ENCODE data around the gene FOCAD.

Gene FOCAD

DNA sequence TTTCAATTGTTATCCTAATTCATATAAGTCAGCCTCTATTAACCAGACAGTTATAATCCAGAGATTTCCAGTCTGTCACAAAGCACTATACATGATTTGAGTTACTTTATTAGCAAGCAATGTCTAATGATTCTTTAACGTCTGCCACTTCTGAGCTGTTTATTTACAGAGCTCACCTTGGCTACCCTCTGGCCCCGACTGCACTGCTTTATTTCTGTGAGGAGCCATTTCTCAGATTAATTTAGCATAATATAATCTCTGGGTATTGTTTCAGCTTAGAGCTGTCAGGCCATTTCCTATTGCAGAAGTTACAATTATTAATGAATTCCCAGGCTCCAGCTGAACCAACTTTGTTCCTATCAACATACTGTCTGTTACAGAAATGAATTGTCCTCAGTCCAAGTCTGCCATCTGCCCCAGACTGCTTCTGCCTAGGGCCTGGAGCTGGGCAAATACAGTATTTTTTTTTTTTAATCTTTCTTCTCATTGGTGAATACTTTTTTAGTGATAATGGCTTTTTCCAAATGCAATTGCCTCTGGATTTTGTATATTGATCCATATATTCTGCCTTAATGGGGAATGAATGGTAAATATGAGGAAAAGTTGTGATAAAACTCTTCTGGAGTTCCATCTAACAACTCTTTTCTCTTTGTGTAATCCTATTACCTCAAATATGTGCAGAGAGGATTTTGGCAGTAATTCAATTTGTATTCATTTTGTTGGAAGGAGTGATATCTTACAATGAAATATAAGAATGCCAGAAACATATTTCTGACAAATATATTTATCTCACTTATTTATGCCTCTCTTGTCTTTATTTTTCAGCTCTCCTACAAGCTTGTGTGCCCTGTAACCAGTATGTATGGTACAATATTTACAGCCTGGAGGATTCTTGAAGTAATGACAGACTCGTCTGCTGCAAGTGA is 104.7 kb downstream of the FOCAD start:
- DNase-seq (ENCODE audit: low read depth in 2 of 2, low spot score in 1 of 2) = no peak

DNA sequence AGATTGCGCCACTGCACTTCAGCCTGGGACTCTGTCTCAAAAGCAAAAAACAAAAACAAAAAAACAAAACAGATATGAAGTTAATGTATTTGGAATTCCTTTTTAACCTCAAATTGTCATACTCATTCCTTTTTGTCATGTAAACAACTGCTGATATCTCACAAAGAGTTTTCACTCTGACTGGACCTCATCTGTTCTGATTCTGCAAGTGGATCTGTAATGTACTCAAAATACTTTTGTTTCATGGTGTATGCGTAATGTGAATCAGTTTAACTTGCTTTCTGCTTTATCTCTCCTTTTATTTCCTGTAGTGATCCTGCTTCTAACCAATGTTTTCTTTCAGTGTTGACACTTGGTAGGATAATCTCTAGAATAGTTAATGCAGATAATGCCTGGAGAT is 106.7 kb downstream of the FOCAD start:
- DNase-seq (ENCODE audit: low read depth in 2 of 2, low spot score in 1 of 2) = no peak

DNA sequence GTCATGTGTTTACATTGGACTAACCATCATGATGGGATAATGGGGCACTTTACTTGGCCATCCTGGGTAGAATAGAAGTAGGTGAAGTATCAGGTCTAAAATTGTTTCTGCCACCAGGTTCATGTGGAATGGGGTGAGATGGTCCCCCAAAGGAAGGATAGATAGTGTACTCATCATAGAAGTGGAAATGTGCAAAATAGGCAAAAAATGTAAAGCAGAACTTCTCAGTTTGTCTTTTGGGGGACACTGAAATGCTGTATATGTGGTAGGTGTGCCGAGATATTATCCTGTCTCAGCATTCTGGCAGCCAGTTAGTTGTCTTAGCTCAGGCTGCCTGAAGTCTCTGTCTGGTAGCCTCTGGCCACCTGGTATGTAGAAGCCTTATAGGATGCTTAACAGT is 107.6 kb downstream of the FOCAD start:
- no peak for DNase-seq (ENCODE audit: low read depth in 2 of 2, low spot score in 1 of 2)

DNA sequence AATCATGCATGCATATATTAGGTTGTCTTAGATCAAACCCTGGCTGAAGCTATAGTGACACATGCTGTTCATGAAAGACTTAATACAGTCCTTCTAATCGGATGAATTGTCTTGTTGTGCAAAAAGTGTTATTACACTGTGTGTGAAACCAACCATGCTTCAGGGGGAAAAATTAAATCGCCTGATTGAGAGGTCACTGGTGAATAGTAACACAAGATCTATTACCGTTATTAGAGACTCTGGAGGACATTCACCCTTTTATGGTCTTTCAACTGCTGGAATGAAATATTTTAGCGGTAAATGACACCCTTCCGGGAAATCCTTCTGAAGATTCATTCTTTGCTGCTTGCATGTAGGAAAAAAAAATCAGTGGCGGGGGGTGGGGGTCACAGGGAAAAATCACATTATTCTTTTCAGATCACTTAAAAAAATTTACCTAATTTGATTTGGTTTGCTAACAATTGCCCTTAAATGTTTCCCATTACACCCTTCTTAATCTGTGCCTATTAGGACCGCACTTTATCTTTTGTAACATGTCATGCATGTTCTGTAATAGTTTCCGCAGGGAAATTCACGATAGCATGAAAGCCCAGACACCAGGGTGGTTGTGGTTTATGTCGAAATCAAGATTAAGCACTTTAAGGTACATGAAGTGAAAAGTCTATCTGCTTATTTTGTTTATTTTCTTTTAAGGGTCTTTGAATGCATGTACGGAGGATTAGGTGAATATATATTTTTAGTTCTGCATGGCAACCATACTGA is 120.6 kb downstream of the FOCAD start:
- no peak for DNase-seq (ENCODE audit: low read depth in 2 of 2, low spot score in 1 of 2)

DNA sequence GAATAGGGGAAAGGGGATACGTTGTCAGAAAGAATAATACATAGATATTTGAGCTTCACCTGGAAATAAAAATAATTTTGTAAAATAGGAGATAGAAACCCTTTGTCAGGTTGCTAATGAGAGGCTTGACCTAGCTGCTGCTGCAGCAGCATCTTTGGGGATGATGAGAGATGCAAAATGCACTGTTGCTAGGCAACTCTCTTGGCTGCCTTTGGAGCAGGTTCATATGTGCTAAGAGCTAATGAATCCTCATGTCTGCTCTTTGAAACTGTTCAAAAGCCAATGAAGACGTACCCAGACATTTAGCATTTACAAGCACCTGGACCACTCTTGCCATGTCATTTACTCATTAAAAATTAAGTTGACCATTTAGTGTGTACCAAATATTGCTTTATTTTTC is 121.7 kb downstream of the FOCAD start:
- no peak for DNase-seq (ENCODE audit: low read depth in 2 of 2, low spot score in 1 of 2)

DNA sequence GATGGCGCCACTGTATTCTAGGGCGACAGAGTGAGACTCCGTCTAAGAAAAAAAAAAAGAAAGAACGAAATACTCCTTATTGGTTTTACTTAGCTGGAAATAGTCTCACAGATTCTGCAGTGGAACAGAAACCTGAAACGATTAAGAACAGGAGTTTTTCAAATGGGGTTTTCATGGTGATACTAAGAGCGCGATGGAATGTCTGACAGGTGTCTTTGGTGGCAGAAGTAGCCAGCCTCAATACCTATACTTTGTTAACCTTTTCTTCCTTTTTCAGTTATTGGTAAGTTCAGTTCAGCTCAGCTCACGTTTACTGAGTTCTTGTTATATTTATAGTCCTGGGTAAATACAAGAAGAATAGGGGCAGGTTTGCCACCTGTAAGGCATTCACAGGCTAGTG is 123.9 kb downstream of the FOCAD start:
- no peak for DNase-seq (ENCODE audit: low read depth in 2 of 2, low spot score in 1 of 2)

DNA sequence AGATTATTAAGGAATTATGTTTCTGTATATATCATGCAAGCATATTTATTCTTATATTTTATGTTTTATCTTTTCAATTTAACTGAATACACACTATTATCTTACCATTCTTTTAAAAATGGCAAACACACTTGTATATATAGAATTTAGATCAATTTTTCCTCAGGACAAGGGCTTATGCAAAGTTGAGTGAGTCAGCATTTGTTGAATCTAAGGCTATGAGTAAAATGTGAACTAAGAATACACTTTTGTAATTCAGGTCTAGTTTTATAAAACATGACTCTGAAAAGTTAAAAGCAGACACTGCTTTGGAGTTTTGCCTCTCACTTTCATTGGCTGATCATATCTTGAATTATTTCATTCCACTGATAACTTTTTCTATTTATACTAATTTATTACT is 127.8 kb downstream of the FOCAD start:
- no peak for DNase-seq (ENCODE audit: low read depth in 2 of 2, low spot score in 1 of 2)

DNA sequence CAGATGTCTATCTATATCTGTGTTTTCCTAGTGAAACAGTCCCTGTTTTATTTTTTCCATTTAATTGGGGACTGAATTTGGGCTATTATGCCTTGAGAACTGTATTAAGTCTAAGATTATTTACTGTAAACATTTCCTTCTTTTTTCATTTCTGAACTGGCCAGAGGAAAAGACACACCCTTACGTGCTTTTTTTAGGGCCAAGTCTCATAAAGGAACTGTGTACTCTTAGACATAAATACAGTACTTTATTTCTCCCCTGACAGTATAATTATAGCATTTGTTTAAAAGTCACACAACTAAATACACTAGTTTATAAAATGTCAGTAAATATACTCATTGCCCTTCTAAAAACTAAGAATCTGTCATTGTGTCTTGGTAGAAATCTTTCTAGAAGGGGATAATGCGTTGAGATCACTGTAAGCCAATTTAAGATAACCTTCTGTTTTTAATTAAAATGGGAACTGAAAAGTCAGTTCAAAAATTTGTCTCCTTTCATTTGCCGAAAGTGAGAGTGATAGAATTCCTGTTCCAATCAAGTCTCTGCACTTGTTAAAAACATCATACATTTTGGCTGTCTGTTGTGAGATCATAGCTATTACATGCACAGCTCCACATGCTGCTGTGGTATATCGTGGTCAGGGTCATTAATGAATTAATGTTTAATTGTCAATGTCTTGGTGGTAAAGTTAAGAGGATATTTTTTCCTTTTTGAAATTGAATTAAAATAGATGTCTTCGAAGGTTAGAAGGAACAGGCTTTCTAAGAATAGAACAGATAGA is 132.1 kb downstream of the FOCAD start:
- no peak for DNase-seq (ENCODE audit: low read depth in 2 of 2, low spot score in 1 of 2)

DNA sequence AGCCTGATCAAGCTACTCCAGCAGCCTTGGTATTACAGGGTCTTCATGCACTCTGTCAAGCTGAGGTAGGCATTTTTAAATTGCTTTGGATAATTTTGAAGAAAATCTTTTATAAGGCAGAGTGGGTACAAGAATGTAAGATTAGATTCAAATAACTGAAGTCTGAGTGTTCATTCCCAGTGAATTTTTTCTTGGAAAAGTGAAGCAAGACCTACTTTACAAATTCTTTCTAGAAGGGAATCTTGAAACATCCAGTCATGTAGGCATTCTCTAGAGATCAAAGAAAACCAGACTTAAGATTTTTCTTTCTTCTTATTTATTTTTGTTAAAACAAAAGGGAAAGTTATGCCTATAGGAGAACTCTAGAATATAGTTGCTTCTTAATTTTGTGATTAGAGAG is 139.0 kb downstream of the FOCAD start:
- DNase-seq (ENCODE audit: low read depth in 2 of 2, low spot score in 1 of 2) = no peak

DNA sequence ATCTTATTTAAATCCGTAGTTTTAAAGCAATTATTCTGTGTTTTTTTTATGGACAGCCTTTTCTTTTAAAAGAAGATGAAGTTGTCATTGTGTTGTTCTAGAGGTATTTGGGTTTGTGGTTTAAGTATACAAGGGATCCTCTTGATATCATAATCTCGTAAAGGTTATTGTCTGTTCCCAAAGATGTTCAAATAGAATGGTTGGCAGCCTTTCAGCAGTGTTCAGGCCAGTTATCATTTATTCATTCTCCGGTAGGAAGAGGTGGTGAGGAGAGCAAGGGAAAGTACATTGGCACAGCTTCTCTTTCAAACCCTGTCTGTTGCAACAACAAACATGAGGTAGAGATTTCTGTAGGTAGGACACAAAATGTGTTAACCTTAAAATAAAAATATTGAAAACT is 147.0 kb downstream of the FOCAD start:
- no peak for DNase-seq (ENCODE audit: low read depth in 2 of 2, low spot score in 1 of 2)

DNA sequence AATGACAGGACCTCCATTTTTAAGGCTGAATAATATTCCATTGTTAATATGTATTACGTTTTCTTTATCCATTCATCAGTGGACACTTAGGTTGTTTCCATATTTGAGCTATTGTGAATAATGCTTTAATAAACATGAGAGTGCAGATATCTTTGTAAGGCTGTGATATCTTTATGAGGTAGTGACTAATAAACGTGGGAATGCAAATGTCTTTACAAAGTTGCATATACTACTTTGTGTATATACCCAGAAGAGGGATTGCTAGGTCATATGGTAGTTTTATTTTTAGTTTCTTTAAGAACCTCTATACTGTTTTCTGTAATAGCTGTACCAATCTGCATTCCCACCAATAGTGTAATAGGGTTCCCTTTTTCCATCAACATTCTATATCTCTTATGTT is 148.7 kb downstream of the FOCAD start:
- no peak for DNase-seq (ENCODE audit: low read depth in 2 of 2, low spot score in 1 of 2)

DNA sequence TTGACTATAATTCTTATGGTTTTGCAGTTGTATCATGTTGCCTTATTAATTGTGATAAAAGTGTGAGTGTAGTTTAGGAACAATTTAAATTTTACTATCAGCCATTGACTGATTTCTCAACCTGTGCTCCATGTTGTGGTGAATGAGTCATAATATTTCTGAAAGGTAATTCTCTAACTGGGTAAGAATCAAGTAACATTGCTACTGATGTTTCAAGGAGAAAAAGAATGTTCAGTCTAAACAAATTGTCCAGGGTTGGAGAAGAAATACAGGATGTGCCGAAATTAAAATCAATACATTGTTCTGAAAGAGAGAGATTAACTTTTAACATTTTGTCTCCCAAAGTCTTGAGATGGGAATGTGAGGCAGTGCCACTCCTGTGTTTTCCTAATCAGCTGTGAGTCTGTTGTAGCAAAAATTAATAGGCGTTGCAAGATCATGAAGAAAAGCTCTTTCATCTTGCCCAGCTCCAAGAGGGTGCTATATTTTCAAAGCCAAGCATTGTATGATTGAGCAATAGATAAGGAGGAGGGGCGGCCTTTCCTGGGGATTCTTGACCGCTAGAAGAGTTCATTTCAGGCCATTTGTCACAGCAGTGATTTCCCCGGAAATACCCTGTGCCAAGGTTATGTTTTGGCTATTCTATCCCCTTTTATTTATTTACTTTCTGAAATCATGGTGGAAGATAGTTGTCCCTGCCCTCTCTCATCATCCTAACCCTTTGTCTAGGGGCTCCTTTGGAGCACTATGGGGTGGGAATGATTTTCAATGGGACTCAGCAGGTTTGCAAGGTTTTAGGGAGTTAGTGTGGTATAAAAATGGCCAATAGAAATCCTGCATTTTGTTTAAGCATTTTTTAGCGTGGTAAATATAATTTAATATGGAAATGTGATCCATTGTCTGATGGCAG is 151.6 kb downstream of the FOCAD start:
- DNase-seq (ENCODE audit: low read depth in 2 of 2, low spot score in 1 of 2) = no peak

DNA sequence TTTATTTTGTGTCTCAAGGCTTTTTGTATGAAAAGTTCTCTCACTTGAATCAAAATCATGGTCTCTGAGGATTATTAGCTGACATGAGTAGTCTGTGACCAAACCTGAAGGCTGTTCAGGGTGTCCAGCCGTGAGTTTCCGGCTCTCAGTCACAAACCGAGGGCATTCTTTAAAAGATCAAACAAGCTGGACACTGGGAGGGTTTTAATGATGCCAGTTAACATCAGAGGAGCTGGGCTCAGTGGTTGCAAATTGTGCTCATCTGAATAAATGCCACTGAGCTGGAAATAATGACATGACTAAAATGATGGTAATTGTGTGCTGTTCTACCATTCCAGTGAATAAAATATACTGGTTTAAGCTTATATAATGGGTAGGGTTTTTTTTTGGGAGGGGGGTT is 153.1 kb downstream of the FOCAD start:
- DNase-seq (ENCODE audit: low read depth in 2 of 2, low spot score in 1 of 2) = no peak

DNA sequence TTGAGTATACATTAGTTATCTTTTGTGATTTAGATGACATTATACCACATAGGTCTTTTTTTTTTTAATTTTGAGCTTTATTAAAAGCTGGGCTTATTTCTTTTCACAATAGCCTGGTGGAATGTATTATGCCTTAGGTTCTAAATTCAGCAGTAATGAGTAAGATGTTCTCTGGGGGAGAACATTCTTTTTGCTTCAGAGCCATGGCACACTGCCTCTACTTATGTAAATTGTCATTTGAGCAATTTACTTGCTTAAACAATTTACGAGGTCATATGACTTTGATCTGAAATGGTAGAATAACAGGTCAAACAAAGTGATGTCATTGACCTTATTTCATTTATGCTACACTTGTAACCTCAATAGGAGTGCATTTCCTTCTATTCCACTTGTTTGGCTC is 154.2 kb downstream of the FOCAD start:
- DNase-seq (ENCODE audit: low read depth in 2 of 2, low spot score in 1 of 2) = no peak

DNA sequence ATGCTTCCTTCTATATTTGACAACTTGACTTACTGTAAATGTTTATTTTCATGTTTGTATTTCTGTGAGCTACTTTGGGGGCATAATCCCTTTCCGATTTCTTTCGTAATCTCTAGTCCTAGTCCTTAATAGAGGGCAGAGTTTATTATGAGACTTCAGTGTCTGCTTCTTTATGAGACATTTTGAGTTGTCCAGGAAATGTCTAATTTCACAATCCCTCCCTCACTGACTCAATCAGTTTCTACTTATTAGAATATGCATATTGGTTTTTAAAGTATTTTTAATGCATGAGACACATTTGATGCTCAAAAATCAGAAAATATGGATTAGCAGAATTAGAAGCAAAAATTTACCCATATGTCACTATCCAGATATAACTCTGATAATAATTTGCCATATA is 160.9 kb downstream of the FOCAD start:
- DNase-seq (ENCODE audit: low read depth in 2 of 2, low spot score in 1 of 2) = no peak

DNA sequence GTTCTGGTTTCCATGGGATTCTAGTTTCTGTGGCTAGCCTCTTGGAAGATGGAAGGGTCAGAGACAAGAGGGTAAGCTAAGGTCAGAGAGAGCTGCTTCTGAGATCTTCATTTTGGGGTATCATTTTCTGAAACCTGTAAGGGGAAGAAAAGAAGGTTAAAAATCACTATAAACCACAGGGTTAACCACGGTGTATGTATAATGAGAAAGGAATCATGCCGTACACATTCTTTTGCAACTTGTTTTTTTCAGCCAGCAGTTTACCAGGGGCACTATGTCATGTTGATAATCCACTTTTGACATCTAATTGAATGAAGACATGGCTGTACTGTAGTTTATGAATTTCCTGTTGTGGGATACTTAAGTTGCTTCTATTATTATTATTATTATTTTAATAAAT is 164.4 kb downstream of the FOCAD start:
- no peak for DNase-seq (ENCODE audit: low read depth in 2 of 2, low spot score in 1 of 2)

DNA sequence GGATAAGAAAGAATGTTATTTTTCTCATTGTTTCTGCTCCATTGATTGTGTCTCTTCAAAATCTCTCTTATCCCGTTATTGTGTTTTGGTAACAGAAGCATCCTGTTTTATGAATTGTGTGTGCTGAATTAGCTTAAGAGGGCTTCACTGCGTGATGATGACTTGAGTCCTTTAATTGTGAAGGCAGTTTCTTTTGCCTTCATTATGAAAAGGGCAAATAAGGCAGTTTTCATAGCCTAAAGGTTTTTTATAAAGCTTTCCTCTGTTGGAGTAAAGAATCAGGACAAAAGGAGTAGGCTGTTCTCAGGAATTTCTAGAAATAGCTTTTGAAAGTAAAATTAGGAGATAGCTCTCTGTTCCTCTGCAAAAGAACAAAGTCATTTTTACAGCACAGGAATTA is 169.8 kb downstream of the FOCAD start:
- DNase-seq (ENCODE audit: low read depth in 2 of 2, low spot score in 1 of 2) = no peak

DNA sequence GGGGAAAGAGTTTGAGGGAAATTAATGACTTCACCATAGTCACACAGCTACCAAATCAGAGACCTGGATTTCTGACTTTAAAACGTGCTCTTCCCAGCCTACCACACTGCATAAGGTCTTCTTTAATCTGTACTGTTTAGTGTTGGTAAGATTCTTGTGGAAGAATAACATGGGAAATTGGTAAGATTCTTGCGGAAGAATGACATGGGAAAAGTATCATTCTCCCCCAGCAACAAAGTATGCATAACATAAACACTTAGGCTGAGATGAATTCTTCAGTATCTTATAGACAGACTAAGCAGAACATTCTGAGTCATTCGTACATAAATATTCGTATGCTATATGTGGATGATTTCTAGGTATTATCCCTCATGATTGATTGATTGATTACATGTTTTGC is 170.4 kb downstream of the FOCAD start:
- no peak for DNase-seq (ENCODE audit: low read depth in 2 of 2, low spot score in 1 of 2)

DNA sequence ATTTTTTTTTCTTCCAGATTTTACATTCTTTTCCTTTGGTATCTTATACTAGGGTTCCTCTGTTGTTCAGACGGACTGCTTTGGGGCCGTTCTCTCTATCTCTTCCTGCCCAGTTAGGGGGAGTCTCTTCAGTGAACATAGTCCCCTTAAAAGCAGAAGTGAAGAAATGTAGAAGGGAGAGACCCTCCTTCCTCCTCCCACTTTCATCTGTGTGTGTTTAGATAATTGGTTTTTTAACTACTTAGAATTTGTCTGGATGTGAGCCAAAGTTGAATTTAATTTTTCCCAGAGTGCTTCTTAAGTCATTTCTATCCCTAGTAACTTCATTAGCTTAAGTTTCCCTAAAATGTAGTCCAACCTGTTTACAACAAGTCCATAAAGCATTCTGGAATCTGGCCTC is 179.9 kb downstream of the FOCAD start:
- no peak for DNase-seq (ENCODE audit: low read depth in 2 of 2, low spot score in 1 of 2)

DNA sequence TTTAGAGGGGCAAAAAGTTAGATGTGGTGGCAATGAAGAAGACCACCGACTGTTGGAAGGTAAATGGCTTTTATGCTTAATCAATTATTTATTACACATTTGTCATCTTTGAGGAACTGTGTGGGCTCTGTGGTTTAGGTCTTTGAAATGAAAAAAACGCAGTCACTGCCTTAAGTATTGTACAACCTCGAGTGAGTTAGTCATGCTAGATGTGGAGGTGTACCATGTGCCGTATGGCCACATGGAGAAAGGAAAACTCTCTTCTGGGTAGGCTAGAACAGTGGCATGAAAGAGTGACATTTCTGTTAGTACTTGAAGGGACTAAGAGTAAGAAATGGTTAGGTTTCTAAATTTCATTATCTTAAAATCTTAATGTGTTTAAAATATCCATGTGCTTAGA is 181.3 kb downstream of the FOCAD start:
- no peak for DNase-seq (ENCODE audit: low read depth in 2 of 2, low spot score in 1 of 2)

DNA sequence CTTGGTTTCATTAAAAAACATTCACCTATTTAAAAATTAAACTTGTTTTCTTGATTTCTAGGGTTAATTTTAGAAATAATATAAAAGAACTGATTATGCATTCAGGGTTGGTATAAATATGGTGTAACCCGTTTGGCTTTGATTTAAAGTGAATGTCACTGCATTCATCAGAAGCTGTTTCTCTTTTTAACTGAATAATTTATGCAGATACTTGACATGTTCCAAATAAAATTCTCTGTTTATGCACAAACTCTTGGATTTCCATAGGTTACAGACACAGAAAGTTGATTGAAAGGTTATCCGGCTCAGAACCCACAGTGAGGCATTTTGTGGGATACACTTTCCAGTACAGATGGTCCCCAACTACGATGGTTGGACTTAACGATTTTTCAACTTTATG is 186.1 kb downstream of the FOCAD start:
- DNase-seq (ENCODE audit: low read depth in 2 of 2, low spot score in 1 of 2) = no peak

Data from stimulated activated CD8-positive, alpha-beta memory T cell treated with anti-CD3 and anti-CD28 coated beads, Interleukin-4, amount 100 ng/mL, for 4 hours (primary cell).